AG09319 (cell line): ENCODE data around the gene OR2L8.

Source experiments
- DNase-seq: peaks from one replicate; pipeline ENCODE4 v3.0.0-alpha.2; 2010; ENCODE audit warnings: low read depth; ENCODE audit errors: extremely low read depth
- TF ChIP-seq, protein P1 (sequence below): IDR thresholded peaks from 2 replicates; pipeline ENCODE4 v1.5.1; 2011; ENCODE audit warnings: low read depth, mild to moderate bottlenecking, inconsistent platforms, low read length, moderate library complexity

Gene OR2L8

DNA sequence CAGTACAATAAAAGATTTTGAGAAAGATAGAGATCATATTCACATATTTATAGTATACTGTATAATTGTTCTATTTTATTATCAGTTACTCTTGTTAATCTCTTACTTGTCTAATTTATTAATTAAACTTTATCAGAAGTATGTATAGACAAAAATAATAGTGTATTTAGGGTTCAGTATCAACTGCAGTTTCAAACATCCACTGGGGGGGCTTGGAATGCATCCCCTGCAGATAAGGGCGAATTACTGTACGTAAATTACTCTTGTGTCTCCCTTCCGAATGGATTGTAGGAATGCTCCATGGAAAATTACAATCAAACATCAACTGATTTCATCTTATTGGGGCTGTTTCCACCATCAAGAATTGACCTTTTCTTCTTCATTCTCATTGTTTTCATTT, at the start of gene OR2L8:
OR2L8 (plus strand) TSS at position 301 of the 400 bp plus-strand sequence; CDS start at position 301, 0 bp downstream.
- TF ChIP-seq, protein P1, sequence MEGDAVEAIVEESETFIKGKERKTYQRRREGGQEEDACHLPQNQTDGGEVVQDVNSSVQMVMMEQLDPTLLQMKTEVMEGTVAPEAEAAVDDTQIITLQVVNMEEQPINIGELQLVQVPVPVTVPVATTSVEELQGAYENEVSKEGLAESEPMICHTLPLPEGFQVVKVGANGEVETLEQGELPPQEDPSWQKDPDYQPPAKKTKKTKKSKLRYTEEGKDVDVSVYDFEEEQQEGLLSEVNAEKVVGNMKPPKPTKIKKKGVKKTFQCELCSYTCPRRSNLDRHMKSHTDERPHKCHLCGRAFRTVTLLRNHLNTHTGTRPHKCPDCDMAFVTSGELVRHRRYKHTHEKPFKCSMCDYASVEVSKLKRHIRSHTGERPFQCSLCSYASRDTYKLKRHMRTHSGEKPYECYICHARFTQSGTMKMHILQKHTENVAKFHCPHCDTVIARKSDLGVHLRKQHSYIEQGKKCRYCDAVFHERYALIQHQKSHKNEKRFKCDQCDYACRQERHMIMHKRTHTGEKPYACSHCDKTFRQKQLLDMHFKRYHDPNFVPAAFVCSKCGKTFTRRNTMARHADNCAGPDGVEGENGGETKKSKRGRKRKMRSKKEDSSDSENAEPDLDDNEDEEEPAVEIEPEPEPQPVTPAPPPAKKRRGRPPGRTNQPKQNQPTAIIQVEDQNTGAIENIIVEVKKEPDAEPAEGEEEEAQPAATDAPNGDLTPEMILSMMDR: no peak
- DNase-seq: no peak

DNA sequence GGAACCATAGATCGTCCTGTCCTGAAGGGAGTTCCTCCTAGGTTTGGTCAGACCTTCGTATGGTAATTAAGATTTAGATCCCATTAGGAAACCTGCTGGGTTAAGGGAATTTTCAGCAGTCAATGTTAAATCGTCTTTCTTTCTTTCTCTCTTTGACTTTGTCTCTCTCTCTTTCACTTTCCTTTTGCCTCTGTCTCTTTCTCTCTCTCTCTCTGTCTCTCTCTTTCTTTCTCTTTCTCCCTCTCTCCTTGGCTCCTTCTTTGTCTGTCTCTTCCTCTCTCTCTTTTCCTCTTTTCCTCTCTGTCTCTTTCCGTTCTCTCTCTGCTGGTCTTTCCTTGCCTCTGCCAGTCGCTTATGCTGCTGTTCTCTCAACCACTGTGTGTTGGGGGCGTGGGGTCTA, 44.5 kb upstream of the OR2L8 start:
- TF ChIP-seq, protein P1: no peak

GRCh38 chr1:247905181-247905580, 43.5 kb upstream of the OR2L8 start:
- TF ChIP-seq, protein P1: no peak
- no peak for DNase-seq

More for the DNA sequence above, 44.5 kb upstream of the OR2L8 start:
- no peak for DNase-seq

- TF ChIP-seq, protein P1: no peak
These were observed 42.7 kb upstream of the OR2L8 start for GRCh38 chr1:247905910-247906503.

DNA sequence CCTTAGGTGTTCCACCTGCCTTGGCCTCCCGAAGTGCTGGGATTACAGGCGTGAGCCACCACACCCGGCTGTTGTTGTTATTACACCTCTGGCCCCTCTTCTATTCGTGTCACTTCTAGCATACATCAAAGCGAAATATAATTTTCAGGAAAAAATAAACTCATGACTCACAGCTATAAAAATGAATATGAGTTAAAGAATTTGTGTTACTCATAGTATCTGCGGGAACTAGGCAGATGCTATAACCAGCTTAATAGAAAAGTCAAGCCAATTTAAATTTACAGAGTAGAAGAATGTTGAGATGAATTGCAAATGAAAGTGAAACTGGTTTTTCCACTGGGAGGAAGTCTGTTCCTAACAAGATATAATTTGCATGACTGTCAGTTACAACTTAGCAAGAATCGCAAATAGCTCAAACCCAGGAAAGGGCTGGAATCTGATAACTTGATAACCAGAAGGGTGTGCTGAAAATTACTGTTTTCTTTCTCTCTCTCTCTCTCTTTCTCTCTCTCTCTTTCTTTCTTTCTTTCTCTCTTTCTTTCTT, 42.1 kb upstream of the OR2L8 start:
- DNase-seq: no peak
- TF ChIP-seq, protein P1: no peak

More at GRCh38 chr1:247905910-247906503, 42.7 kb upstream of the OR2L8 start:
- no peak for DNase-seq

DNA sequence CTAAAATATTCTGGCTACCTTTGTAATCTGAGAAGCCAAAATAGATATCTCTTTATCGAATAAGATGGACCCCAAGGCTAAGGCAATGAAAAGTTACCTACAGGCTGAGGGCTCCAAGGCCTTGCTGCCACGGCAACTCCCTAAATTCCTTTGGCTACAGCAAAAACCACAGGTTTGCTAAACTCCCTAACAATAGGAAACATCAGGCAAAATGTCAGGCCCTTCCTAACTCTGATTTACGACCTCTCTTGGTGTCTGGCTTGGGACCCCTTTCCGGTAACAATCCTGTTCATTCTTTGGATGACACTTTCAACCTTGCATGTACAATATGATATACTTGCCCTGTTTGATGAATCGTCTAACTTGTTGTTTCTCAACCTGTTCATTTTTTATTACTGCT, 39.9 kb upstream of the OR2L8 start:
- no peak for DNase-seq

GRCh38 chr1:247913786-247914185, 34.9 kb upstream of the OR2L8 start:
- TF ChIP-seq, protein P1: no peak
- DNase-seq: no peak

More for the DNA sequence above, 39.9 kb upstream of the OR2L8 start:
- TF ChIP-seq, protein P1: no peak
